HepG2 (cell line): Measurements from ENCODE around the gene TCF12. TPM values are rescaled to one million over a fixed set of nuclear protein-coding genes. Genes with fewer than 3 reads are reported as not detected.

Experiments
- ATAC-seq: fragments of 200-7000 bp; cut with Tn5 transposase; 3 replicates; pipeline ENCODE4 v1.9.1; 2020; ENCODE audit warnings: mild to moderate bottlenecking, moderate library complexity
- BruUV-seq: library from RNA; stranded (reverse); fragments of 400-500 nt; replicated peaks from 2 replicates; lab custom pipeline; 2021; lab: Mats Ljungman, UMichigan
- CTCF ChIA-PET: fragments of 300-600 bp; formaldehyde crosslinking; extraction: SDS; loops from one replicate; lab custom pipeline; 2021; ENCODE audit warnings: low total read pairs, inconsistent platforms, low intra/inter-chr PET ratio; lab: Yijun Ruan, JAX
- POLR2A ChIA-PET: fragments of 350-600 bp; sonication (Branson Sonifier 250); formaldehyde crosslinking; loops from one replicate; lab custom pipeline; 2020; ENCODE audit warnings: antibody characterized with exemption, inconsistent platforms; lab: Yijun Ruan, JAX
- DNase-seq: peaks from one replicate; pipeline ENCODE4 v3.0.0-alpha.2; 2015; ENCODE audit warnings: low spot score
- FAIRE-seq: peaks from 3 replicates; lab custom pipeline; 2011; peaks lifted over from hg19 to GRCh38; lab: Jason Lieb, UNC
- H2AFZ ChIP-seq: one replicate; pipeline ENCODE4 v1.6.1; 2011; ENCODE audit warnings: low read length, inconsistent platforms
- H3K27ac ChIP-seq: fragments of 300-600 bp; 3 replicates; pipeline ENCODE4 v1.8.0; 2011; ENCODE audit warnings: mixed run types, mild to moderate bottlenecking, mixed read lengths, low read length, inconsistent platforms; ENCODE audit not compliant: insufficient read depth; ENCODE audit errors: extremely low read length
- H3K27me3 ChIP-seq, 2 experiments: fragments of 200-600 bp in 1 of 2; 2 replicates in 1 of 2; 3 replicates in 1 of 2; pipeline versions ENCODE4 v1.6.0 to v1.8.0; 2011; ENCODE audit warnings: low read length in 2 of 2, mild to moderate bottlenecking in 2 of 2, moderate library complexity in 2 of 2, inconsistent platforms in 1 of 2; ENCODE audit not compliant: insufficient read depth in 2 of 2, control insufficient read depth in 1 of 2
- H3K36me3 ChIP-seq, 2 experiments: fragments of 200-600 bp in 1 of 2; replicated peaks in 1 of 2; 2 replicates in 1 of 2; 3 replicates in 1 of 2; pipeline versions ENCODE4 v1.5.1 to v1.8.0; 2011; ENCODE audit warnings: low read length in 2 of 2, inconsistent platforms in 1 of 2; ENCODE audit not compliant: insufficient read depth in 2 of 2, control insufficient read depth in 1 of 2
- H3K4me1 ChIP-seq: 2 replicates; pipeline ENCODE4 v1.5.1; 2012; ENCODE audit warnings: low read length, inconsistent platforms; ENCODE audit not compliant: insufficient read depth
- H3K4me2 ChIP-seq: 2 replicates; pipeline ENCODE4 v1.6.0; 2011; ENCODE audit warnings: low read depth, low read length, inconsistent platforms
- H3K4me3 ChIP-seq, 3 experiments: fragments of 200-600 bp in 1 of 3; sonication (generic), shearing (Covaris generic) in 1 of 3; replicated peaks in 1 of 3; 2 replicates each; pipeline ENCODE4 v1.5.1; 2011 to 2016; ENCODE audit warnings: low read length in 3 of 3, inconsistent platforms in 2 of 3, low read depth in 2 of 3, mild to moderate bottlenecking in 2 of 3, control low read depth in 1 of 3, mixed read lengths in 1 of 3; ENCODE audit not compliant: insufficient read depth in 1 of 3
- H3K79me2 ChIP-seq: one replicate; pipeline ENCODE4 v1.6.1; 2011; ENCODE audit warnings: low read length, inconsistent platforms; ENCODE audit not compliant: insufficient read depth
- H3K9ac ChIP-seq: 2 replicates; pipeline ENCODE4 v1.6.0; 2011; ENCODE audit warnings: mild to moderate bottlenecking, low read depth, low read length, inconsistent platforms; ENCODE audit not compliant: insufficient read depth
- H3K9me3 ChIP-seq: 2 replicates; pipeline ENCODE4 v1.5.1; 2012; ENCODE audit warnings: mild to moderate bottlenecking, low read length
- H4K20me1 ChIP-seq: 2 replicates; pipeline ENCODE4 v1.6.0; 2011; ENCODE audit warnings: inconsistent platforms, mild to moderate bottlenecking, low read length, moderate library complexity; ENCODE audit not compliant: insufficient read depth
- ATAD3A ChIP-seq: sonication (generic); formaldehyde crosslinking; IDR thresholded peaks from 2 replicates; pipeline ENCODE4 v1.4.0; 2020; ENCODE audit warnings: missing genetic modification reagents
- CREB1 ChIP-seq, 2 experiments: fragments of 450-650 bp in 1 of 2; IDR thresholded peaks; 2 replicates each; pipeline ENCODE4 v1.6.1; 2016 to 2017; ENCODE audit warnings: control low read depth in 1 of 2, mild to moderate bottlenecking in 1 of 2, missing compliant biosample characterization in 1 of 2, missing genetic modification characterization in 1 of 2
- HIVEP1 ChIP-seq: sonication (generic); formaldehyde crosslinking; IDR thresholded peaks from 2 replicates; pipeline ENCODE4 v1.4.0; 2020; ENCODE audit warnings: mild to moderate bottlenecking, missing genetic modification reagents
- KIAA2018 ChIP-seq: sonication (generic); formaldehyde crosslinking; IDR thresholded peaks from 2 replicates; pipeline ENCODE4 v1.5.0; 2020; ENCODE audit warnings: mild to moderate bottlenecking, missing genetic modification reagents, borderline replicate concordance
- MBD4 ChIP-seq: IDR thresholded peaks from 2 replicates; pipeline ENCODE4 v1.6.1; 2012; ENCODE audit warnings: low read length, inconsistent platforms, borderline replicate concordance
- MBNL3 ChIP-seq: fragments of 250-450 bp; sonication (Bioruptor Pico); conservative IDR thresholded peaks from 2 replicates; pipeline ENCODE4 v1.8.0; 2022; ENCODE audit warnings: mild to moderate bottlenecking, inconsistent platforms
- PRDM4 ChIP-seq: sonication (generic); formaldehyde crosslinking; IDR thresholded peaks from 2 replicates; pipeline ENCODE4 v1.9.0; 2021; ENCODE audit warnings: missing genetic modification reagents, borderline replicate concordance
- SIN3A ChIP-seq: IDR thresholded peaks from 2 replicates; pipeline ENCODE4 v1.6.1; 2011; ENCODE audit warnings: low read depth, mild to moderate bottlenecking, control low read depth, low read length, borderline replicate concordance
- SIN3B ChIP-seq: fragments of 150-350 bp; IDR thresholded peaks from 2 replicates; pipeline ENCODE4 v1.6.1; 2014; ENCODE audit warnings: low read length
- ZBTB44 ChIP-seq: sonication (generic); formaldehyde crosslinking; IDR thresholded peaks from 2 replicates; pipeline ENCODE4 v1.4.0; 2020; ENCODE audit warnings: missing genetic modification reagents
- ZNF674 ChIP-seq: sonication (generic); formaldehyde crosslinking; IDR thresholded peaks from 2 replicates; pipeline ENCODE4 v1.5.0; 2020; ENCODE audit warnings: low read depth, mild to moderate bottlenecking, missing genetic modification reagents
- WGBS: methylation state at CpG from one replicate; pipeline ENCODE4 v1.1.6; 2017; ENCODE audit warnings: low lambda C conversion rate; 5-methylcytosine and 5-hydroxymethylcytosine counted together
- in situ Hi-C: cut with HindIII; loops from 2 replicates; pipeline ENCODE4 v1.10.0; 2017; ENCODE audit warnings: low pct_unique_long_range_greater_than_20kb; ENCODE audit not compliant: extremely low pct_ligation_motif_present
- intact Hi-C: fragments of 100-400 bp; cut with micrococcal nuclease; formaldehyde crosslinking; loops from one replicate; pipeline ENCODE4 v1.10.0; 2022; ENCODE audit not compliant: unreplicated experiment
- polyA plus RNA-seq, 8 experiments: library from polyadenylated mRNA; depleted of rRNA in 3 of 8; stranded (reverse) in 7 of 8; unstranded in 1 of 8; fragments of >200 nt; fragmentation: Illumina TruSeq in 4 of 8; extraction: Trizol in 4 of 8; gene quantifications; 2 replicates each; pipeline versions ENCODE4 v1.2.1 to v1.2.3, GENCODE V29; 2011 to 2016; ENCODE audit warnings: low read depth in 4 of 8, missing spikeins in 1 of 8, mixed read lengths in 1 of 8; ENCODE audit not compliant: insufficient read depth in 1 of 8
- total RNA-seq, 5 experiments: library from RNA; depleted of rRNA; stranded (reverse); fragments of >200 nt; fragmentation: Illumina TruSeq; extraction: Trizol; gene quantifications; 2 replicates each; pipeline ENCODE4 v1.2.3, GENCODE V29; 2016; ENCODE audit warnings: low read depth in 1 of 5

Gene TCF12
- total and polyA plus RNA-seq, 2 of the 13 experiments (the other 11 are each of a cell fraction or from before 2014, with no cell fraction given): 48.6 to 51.1 TPM

GRCh38 chr15:57031605-57032004, 113.2 kb downstream of the TCF12 start:
- H3K79me2 ChIP-seq: peaks cover 75% of the 10 kb centered on the region
- no peaks in the 10 kb centered on the region for H3K9me3 ChIP-seq
- no peaks in the 10 kb centered on the region for H3K36me3 ChIP-seq
- CTCF ChIA-PET: no interaction called here
- FAIRE-seq (no peak), DNase-seq (no peak), ATAC-seq (no peak)
- H3K4me1 ChIP-seq: peaks cover 28% of the 10 kb centered on the region
- POLR2A ChIA-PET: no interaction called here
- no TSS peak for BruUV-seq
- H3K27me3 ChIP-seq: no peaks in the 10 kb centered on the region
- intact Hi-C loops: no loop called here
- no peak overlapping the region for H3K9ac ChIP-seq
- no peak overlapping the region for H2AFZ ChIP-seq
- H3K4me2 ChIP-seq: no peak overlapping the region
- H4K20me1 ChIP-seq: peaks cover 17% of the 10 kb centered on the region
- H3K27ac ChIP-seq: no peak overlapping the region
- in situ Hi-C loops: no loop called here
- H3K4me3 ChIP-seq: no peak overlapping the region
- 95% methylated on average over 1 of the region's 1 CpG for WGBS
- TF ChIP-seq SIN3A (no peak), HIVEP1 (CRISPR knock-in tag) (no peak), ZBTB44 (CRISPR knock-in tag) (no peak), ATAD3A (no peak), KIAA2018 (CRISPR knock-in tag) (no peak), SIN3B (no peak), ZNF674 (CRISPR knock-in tag) (no peak), MBNL3 (CRISPR knock-in tag) (no peak), PRDM4 (no peak), CREB1 (IDR thresholded peaks at IDR 0.05) (no peak), CREB1 (CRISPR knock-in tag; IDR thresholded peaks at IDR 0.05) (no peak), MBD4 (no peak)
